ENCODE results near the gene JMJD8.

GRCh38 chr16:634051-634670, 50.0 kb downstream of the JMJD8 start:
- TF ChIP-seq CTCF (IDR thresholded peaks at IDR 0.05) (no peak), POLR2A (IDR thresholded peaks at IDR 0.05) (no peak)
